D341Med (cell line): ENCODE results near the gene ATP6V0E2.
"Not testable (repeated sequence)": the region's sequence is repeated elsewhere in the genome, so short reads cannot be mapped to it uniquely, and the experiment has no call there.

Experiments
- DNase-seq: peaks from one replicate; pipeline ENCODE4 v3.0.0; 2012; ENCODE audit warnings: low spot score

ATP6V0E2 gene

DNA sequence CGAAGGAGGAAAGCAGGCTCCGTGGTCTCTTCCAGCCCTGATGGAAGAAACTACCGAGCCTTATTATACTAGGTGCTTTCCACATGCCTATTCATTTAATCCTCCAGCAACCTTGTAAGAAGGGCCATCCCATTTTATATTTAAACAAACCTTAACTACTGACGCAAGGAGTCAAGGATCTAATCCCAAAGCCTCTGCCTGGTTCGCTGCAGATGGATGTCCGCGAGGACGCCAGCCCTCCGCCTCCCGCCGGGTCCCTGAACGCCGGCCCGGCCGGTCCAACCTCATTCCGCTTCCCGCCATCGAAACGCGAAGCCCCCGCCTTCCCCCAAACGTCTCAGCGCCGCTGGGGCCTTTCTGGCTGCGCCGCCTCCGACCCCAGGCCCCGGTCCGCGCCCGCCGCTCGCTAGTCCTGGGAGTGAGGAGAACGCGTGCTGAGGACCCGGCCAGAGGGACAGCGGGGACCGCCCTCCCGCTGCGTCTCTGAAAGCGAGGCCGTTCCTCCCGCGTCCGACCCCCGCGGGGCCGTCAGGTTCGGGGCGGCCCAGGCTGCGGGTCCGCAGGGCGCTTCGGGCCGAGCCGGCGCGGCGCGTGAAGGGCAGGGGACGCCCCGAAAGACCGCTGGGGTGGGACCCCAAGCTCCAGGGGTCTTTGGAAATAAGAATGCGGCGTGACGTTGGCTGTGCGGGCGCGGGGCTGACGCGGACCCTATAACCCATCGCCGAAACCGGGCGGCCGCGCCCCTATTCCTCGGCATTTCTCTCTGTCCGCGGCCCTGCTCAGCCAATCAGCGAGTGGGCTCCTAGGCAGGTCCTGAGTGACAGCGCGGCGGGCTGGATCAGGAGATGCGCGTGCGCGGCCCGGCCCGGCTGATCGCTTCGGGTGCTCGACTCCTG lies at the start of gene ATP6V0E2:
Gene ATP6V0E2, plus strand, starts transcription at position 896 of the 896 bp plus-strand sequence. CDS start 97 bp downstream, outside the sequence.
- peak; percentile 99 for DNase-seq

- DNase-seq: no peak
These were observed 49.4 kb upstream of the ATP6V0E2 start for GRCh38 chr7:149824301-149824741.

DNA sequence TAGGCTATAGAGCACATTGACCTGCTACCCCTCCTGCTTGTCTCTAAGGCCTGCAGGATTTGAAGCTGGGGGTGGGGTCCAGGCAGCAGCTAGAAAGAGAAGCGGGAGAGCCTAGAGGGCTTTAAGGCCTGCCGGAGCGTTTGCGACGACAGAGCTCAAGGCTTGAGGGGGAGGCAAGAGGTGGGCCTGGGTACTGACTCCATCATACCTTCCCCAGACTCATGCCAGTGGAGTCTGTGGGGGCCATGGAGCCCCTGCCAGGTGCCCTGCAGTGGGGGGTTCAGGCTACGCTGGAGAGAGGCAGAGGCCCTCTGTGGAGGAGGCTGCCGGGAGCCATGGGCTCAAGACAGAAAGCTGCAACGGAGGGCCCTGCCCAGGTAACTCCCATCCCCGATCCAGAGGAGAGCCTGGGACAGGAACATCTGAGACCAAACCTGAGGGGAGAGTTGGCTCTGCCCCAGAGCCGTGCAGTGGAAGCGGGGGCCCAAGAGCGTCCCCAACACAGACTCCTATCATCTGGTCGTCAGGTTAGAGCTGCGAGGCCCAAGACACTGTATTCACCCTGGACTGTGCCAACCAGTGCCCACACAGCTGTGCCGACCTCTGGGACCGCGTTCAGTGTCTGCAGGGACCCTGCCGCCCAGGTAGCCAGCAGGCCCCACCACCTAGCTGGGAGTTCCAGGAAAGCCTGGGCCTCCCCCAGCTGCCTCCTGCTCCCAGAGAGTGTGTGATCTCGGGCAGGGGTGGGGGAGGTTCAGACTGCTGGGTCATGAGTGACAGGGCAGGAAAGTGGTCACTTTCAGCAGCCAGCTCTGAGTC lies 48.8 kb upstream of the ATP6V0E2 start:
- no peak for DNase-seq

- peak; percentile 32 for DNase-seq
These were observed 48.0 kb upstream of the ATP6V0E2 start for GRCh38 chr7:149825567-149826343.

DNA sequence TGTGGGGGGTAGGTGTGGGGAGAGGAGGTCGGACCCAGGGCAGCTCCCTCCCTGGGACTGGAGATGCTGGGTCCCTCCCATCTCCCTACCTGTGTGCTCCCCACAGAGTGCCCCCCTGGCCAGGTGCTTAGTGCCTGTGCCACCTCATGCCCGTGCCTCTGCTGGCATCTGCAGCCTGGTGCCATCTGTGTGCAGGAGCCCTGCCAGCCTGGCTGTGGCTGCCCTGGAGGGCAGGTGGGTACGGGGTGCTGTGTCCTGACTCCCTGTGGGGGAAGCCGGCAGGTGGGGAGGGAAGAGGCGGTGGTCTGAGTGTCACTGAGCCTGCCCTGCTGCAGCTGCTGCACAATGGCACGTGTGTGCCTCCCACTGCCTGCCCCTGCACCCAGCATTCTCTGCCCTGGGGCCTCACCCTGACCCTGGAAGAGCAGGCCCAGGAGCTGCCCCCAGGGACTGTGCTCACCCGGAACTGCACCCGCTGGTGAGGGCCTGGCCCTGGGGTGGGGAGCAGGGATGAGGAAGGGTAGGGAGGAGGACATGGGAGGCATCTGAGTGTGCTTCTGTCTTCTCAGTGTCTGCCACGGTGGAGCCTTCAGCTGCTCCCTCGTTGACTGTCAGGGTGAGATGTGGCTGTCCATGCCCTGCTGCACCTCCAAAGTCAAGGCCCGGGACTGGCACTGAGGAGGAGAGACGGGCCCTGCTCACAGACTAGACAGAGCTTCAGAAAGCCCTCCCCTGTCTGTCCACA lies 47.3 kb upstream of the ATP6V0E2 start:
- DNase-seq: no peak

DNA sequence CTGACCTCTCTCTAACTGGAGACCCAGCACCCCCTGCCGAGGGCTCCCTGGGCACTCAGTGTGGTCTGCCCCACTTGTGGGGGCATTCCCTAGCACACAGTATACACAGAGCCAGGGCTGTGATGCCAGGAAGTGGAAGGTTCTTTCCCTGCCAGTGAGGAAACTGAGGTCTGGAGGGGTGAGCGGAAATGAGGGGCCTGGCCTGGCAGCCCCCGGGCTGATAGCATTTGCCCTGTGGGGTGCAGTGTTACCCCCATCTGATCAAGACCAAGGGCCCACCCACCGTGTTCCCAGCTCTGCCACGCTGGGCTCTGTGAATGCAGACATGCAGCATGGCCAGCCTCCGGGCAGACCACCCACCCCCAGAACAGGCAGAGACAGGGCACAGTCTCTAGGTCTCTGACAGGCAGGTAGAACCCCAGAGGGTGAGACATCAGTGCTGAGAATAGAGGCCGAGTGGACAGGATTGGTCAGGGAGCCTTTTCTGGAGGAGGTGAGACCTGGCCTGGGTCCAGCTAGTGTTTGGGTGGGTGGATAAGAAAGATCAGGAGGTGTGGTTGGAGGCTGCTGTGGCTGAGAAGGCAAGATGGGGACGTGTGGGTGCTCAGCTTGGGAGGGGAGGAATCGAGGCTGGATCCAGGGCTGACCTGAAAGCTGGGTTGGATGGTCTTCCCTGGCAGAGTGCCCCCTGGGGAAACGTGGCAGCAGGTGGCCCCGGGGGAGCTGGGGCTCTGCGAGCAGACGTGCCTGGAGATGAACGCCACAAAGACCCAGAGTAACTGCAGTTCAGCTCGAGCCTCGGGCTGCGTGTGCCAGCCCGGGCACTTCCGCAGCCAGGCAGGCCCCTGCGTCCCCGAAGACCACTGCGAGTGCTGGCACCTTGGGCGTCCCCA lies 46.4 kb upstream of the ATP6V0E2 start:
- peak; percentile 49 for DNase-seq

DNA sequence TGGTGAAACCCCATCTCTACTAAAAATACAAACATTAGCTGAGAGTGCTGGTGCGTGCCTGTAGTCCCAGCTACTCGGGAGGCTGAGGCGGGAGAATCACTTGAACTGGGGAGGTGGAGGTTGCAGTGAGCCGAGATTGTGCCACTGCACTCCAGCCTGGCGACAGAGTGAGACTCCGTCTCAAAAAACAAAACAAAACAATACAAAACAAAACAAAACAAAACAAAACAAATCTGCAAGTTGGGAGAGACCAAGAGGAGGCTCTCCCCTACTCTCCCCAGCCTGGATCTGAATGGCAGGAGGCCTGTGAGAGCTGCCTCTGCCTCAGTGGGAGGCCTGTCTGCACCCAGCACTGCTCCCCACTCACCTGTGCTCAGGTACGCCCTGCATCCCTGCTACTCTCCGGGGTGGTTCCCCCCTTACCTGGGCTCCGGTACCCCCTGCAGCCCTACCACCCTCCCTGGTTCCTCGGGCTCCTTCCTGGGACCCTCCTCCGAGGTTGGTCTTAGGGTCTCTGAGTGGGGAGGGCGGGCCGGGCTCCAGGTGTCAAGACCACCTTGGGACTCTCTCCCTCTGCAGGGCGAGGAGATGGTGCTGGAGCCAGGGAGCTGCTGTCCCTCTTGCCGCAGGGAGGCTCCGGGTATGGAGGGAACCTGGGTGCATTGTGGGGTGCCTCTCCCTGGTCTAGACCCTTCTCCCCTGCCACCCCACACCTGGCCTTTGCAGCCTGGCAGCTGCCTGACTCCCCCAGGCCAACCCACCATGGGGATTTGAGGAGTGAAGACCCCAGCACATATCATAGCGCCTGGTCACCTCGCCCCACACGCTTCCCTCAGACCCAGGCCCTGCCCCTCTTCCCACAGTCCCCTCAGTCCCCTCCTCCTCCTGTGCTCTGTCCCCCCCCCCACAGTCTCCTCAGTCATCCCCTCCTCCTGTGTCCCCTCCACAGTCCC lies 45.1 kb upstream of the ATP6V0E2 start:
- no peak for DNase-seq

DNA sequence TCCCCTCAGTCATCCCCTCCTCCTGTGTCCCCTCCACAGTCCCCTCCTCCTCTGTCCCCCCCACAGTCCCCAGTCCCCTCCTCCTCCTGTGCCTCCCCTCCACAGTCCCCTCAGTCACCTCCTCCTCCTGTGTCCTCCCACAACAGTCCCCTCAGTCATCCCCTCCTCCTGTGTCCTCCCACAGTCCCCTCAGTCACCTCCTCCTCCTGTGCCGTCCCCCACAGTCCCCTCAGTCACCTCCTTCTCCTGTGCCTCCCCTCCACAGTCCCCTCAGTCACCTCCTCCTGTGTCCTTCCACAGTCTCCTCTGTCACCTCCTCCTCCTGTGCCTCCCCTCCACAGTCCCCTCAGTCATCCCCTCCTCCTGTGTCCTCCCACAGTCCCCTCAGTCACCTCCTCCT lies 43.2 kb upstream of the ATP6V0E2 start:
- not testable (repeated sequence) for DNase-seq

GRCh38 chr7:149830997-149831740 lies 42.6 kb upstream of the ATP6V0E2 start:
- DNase-seq: no peak

DNA sequence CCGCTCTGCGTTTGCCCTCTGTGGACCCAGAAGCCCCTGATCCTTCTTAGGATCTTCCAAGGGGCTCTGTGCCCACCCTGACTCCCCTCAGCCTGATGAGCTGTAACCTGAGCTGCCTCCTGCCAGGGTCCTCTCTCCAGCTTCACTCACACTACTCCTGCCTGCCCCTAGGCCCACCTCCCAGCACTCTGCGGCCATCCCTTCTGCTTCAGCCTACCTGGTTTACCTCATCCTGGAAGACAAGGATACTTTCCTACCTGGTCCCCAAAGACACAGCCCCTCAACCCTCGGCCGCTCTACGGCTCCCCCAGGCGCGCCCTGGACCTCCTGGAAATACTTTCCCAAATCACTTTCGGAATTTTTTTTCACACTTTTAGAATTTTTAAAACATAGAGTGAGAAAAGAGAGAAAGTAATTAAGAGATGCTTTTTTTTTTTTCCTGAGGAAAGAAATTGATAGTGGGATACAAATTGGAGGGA lies 42.0 kb upstream of the ATP6V0E2 start:
- DNase-seq: no peak

DNA sequence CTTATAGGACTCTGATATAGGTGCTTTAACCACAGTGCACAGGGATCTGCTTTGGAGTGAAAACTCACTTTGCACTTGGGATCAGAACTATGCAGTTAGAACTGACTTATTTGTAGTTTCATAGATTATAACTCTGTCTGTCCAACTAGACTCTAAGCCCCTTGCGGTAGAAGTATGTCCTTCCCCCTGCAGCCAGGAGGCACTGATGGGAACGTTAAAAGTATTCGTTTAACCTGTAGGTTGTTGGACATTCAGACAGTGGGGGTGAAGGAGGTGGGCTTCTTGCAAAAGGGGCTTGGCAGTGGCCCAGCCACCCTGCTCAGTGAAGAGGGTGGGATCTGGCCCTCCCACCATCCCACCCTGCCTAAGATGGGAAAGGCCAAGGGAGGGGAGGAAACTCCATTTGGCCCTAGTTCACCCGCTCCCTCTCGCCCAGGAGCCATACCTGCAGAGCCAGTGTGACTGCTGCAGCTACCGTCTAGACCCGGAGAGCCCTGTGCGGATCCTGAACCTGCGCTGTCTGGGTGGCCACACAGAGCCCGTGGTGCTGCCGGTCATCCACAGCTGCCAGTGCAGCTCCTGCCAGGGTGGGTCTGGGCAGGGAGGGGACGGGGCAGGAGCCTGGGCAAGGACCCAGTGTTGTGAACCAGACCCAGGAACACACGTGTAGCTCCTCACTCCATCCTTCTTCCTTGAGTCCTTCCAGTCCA lies 41.3 kb upstream of the ATP6V0E2 start:
- DNase-seq: peak; percentile 36

DNA sequence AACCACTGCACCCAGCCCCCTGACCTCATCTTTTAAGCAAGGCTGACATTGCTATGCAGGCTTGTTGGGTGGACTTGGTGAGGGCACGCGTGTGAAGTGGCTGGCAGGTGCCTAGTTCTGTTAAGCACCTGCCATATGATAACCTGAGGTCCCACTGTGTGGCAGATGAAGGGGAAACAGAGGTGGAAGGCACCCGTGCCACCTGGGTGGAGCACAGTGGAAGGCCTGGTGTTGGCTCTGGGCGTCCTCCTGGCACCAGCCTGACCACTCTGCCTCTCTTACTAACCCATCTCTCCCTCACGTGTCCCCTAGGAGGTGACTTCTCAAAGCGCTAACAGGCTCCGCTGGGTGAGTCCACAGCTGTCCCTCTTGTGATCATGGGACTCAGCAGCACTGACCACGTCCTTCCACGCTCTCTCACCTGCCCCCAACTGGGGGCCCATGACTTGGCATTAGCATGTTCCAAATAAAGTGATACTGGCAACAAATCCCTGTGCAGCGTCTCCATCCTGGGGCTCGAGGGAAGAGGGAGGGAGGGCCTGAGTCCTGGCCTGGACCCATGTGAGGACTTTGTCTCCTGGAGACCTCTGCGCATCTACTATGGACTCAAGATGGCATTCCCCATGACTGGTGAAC lies 40.2 kb upstream of the ATP6V0E2 start:
- DNase-seq: no peak

DNA sequence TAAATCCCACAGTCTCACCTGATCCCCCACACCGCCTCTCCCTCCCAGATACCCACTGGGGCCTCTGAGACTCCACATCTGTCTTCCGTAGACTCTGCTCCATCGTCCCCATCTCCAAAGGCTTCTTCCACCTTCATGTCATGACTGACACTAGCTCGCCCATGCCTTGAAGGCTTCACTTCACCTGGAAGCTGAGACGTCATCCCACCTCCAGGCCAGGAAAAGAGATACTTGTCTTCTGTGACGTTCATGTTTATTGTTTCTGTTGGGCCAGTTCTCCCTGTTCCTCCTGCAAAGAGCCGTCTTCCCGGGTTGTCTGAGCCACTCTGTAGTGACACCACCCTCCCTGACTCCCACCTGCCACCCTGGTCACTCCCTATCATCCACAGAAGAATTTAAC lies 39.2 kb upstream of the ATP6V0E2 start:
- DNase-seq: no peak

- DNase-seq: no peak
These were observed 37.3 kb upstream of the ATP6V0E2 start for GRCh38 chr7:149836434-149836833.

DNA sequence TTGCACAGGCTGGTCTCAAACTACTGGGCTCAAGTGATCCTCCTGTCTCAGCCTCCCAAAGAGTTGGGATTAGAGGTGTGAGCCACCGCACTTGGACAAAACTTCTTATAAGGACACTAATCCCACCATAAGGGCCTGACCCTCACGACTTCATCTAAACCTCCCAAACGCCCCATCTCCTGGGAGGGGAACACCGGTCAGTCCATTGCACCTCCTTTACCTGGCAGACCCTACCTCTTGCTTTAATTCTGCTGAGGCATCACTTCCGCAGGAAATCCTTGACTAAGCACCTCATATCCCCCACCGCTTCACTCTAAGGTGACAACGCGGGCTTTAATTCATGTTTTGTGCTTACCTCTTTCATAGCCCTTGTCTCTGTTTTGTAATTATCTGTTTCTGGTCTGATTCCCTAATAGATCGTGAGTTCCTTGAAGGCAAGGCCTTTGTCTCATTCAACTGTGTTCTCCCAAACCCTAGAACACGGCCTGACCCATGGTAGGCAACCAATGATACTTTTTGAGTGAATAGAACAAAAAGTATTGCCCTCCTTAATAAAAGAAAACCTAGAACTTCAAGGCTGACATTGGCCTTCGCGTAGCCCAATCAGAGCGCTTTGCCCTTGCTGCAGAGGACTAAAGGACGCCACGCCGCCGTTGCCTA lies 36.1 kb upstream of the ATP6V0E2 start:
- no peak for DNase-seq

GRCh38 chr7:149838224-149838991 lies 35.4 kb upstream of the ATP6V0E2 start, which contains the start of gene ZNF862:
TSS of gene ZNF862 (plus strand) at chr7:149838375. CDS start at chr7:149838612, 237 bp downstream.
- peak; percentile 99 for DNase-seq
